ENCODE measurements around the gene CD82.
"Not testable (repeated sequence)": the region's sequence is repeated elsewhere in the genome, so short reads cannot be mapped to it uniquely, and the experiment has no call there.

Gene CD82

GRCh38 chr11:44546984-44547383, 18.5 kb upstream of the CD82 start:
- peaks cover 11% of the 10 kb centered on the region for H3K27me3 Mint-ChIP-seq (ENCODE audit: low read depth)
- not testable (repeated sequence) for H3K36me3 Mint-ChIP-seq (ENCODE audit: low read depth); H3K27ac Mint-ChIP-seq; H3K4me1 Mint-ChIP-seq (ENCODE audit: low read depth); H3K9me3 Mint-ChIP-seq; H3K4me3 Mint-ChIP-seq

- not testable (repeated sequence) for H3K36me3 Mint-ChIP-seq (ENCODE audit: low read depth)
These were observed 17.9 kb upstream of the CD82 start for GRCh38 chr11:44547534-44547933.

DNA sequence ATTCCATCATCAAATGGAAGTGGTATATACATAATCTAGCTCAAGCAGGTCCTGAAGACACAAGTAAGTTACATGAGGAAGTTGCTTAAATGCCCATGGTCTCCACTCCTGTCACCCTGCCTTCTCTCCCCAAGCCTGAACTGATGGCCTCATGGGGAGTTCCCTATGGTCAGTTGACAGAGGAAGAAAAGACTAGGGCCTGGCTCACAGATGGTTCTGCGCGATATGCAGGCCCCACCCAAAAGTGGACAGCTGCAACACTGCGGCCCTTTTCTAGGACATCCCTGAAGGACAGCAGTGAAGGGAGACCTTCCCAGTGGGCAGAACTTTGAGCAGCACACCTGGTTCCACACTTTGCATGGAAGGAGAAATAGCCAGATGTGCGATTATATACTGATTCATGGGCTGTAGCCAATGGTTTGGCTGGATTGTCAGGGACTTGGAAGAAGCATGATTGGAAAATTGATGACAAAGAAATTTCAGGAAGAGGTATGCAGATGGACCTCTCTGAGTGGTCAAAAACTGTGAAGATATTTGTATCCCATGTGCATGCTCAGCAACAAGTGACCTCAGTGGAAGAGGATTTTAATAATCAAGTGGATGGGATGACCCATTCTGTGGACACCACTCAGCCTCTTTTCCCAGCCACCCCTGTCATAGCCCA, 17.3 kb upstream of the CD82 start:
- Mint-ChIP-seq H3K27me3 (ENCODE audit: low read depth) (peaks cover 12% of the 10 kb centered on the region), H3K27ac (no peak overlapping the region), H3K4me3 (no peak overlapping the region), H3K36me3 (ENCODE audit: low read depth) (no peaks in the 10 kb centered on the region), H3K4me1 (ENCODE audit: low read depth) (no peaks in the 10 kb centered on the region), H3K9me3 (no peaks in the 10 kb centered on the region)

More at GRCh38 chr11:44547534-44547933, 17.9 kb upstream of the CD82 start:
- not testable (repeated sequence) for H3K9me3 Mint-ChIP-seq; H3K4me3 Mint-ChIP-seq; H3K4me1 Mint-ChIP-seq (ENCODE audit: low read depth); H3K27ac Mint-ChIP-seq
- peaks cover 12% of the 10 kb centered on the region for H3K27me3 Mint-ChIP-seq (ENCODE audit: low read depth)

DNA sequence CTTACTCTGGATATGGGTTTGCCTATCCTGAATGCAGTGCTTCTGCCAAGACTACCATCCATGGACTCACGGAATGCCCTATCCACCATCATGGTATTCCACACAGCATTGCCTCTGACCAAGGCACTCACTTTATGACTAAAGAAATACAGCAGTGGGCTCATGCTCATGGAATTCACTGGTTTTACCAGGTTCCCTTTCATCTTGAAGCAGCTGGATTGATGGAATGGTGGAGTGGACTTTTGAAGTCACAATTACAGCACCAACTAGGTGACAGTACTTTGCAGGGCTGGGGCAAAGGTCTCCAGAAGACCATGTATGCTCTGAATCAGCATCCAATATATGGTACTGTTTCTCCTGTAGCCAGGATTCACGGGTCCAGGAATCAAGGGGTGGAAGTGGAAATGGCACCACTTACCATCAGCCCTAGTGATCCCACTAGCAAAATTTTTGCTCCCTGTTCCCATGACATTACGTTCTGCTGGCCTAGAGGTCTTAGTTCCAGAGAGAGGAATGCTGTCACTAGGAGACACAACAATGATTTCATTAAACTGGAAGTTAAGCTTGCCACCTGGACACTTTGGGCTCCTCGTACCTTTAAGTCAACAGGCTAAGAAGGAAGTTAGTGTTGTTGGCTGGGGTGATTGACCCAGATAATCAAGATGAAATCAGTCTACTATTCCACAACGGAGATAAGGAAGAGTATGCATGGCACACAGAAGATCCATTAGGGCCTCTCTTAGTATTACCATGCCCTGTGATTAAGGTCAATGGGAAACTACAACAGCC, 16.3 kb upstream of the CD82 start:
- not testable (repeated sequence) for H3K27ac Mint-ChIP-seq; H3K4me1 Mint-ChIP-seq (ENCODE audit: low read depth); H3K36me3 Mint-ChIP-seq (ENCODE audit: low read depth); H3K9me3 Mint-ChIP-seq; H3K4me3 Mint-ChIP-seq
- peaks cover 12% of the 10 kb centered on the region for H3K27me3 Mint-ChIP-seq (ENCODE audit: low read depth)

DNA sequence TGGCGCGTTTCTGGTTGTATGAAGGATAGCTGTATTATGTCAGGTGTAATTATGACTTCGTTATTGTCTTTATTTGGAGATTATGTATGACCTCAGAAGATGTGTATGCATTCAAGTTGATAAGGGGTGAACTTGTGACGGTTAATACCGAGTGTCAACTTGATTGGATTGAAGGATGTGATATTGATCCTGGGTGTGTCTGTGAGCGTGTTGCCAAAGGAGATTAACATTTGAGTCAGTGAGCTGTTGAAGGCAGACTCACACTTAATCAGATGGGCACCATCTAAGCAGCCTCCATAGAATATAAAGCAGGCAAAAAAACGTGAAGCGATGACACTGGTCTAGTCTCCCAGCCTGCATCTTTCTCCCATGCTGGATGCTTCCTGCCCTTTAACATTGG, 15.3 kb upstream of the CD82 start:
- Mint-ChIP-seq H3K36me3 (ENCODE audit: low read depth) (no peaks in the 10 kb centered on the region), H3K27ac (no peak overlapping the region), H3K4me3 (no peak overlapping the region), H3K4me1 (ENCODE audit: low read depth) (no peaks in the 10 kb centered on the region), H3K9me3 (no peaks in the 10 kb centered on the region), H3K27me3 (ENCODE audit: low read depth) (peaks cover 12% of the 10 kb centered on the region)

- Mint-ChIP-seq H3K4me3 (no peak overlapping the region), H3K9me3 (no peaks in the 10 kb centered on the region), H3K27me3 (ENCODE audit: low read depth) (peaks cover 5% of the 10 kb centered on the region), H3K4me1 (ENCODE audit: low read depth) (no peaks in the 10 kb centered on the region), H3K36me3 (ENCODE audit: low read depth) (no peaks in the 10 kb centered on the region), H3K27ac (no peak overlapping the region)
These were observed 13.9 kb upstream of the CD82 start for GRCh38 chr11:44551456-44552139.

DNA sequence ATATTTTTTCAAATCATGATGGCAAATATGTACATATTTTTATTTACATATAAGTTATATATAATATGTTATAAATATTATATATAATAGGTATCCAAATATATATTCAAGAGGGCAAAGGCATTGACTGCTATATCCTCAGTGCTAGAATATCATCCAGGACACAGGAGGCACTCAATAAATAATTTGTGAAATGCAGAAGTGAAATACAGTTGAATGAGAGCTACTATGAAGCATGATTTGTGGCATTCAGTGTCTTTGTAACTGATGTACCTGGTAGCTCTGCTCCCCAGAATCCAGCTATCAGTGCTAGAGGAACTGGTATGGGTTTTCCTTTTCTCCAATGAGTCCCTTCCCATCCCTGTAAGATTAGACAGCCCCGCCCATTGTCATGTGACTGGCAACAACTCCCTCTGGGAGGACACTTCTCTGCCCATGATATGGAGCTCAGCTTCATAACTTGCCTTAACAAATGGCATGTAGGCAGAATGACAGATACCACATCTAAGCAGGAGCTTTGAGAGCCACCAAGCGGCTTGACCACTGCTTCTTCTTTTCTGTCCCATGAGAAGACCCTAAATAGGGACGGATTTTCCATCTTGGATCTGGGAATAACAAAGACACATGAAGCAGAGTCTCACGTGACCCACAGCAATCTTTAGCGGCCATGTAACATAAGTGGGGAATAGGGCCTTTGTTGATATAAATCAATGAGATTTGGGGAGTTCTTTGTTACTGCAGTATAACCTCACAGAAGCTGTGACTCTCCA, 10.2 kb upstream of the CD82 start:
- Mint-ChIP-seq H3K27me3 (ENCODE audit: low read depth) (peaks cover 5% of the 10 kb centered on the region), H3K4me3 (no peak overlapping the region), H3K9me3 (no peaks in the 10 kb centered on the region), H3K27ac (no peak overlapping the region), H3K36me3 (ENCODE audit: low read depth) (no peaks in the 10 kb centered on the region), H3K4me1 (ENCODE audit: low read depth) (peaks cover 17% of the 10 kb centered on the region)

DNA sequence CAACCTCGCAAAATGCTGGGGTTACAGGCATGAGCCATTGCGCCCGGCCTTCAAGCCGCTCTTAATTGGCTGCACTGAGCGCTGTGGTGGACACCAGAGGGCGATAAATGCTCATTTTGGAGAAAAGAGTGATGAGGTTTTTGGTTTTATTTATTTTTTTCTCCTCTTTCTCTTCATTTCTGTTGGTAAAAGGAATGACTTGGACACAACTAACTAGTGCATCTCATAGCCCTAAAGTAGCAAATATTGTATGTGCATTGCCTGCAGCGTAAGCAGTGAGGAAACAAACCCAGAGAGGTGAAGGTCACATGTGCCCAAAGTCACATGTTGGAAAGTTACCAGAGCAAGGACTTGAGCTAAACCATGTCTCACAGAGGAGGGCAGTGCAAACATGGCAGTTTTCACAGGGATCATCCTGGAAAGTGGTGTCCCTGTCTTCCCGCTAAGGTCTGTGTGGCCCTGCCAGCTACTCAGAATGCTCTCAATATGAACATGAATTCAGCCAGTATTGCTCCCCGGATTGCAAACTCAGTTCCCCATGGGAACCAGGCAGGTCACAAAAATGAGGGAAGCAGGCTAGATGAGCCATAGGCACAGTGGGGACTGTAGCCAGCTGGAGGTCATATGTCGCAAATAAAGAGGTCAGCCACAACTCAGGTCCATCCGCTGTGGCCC, 8.6 kb upstream of the CD82 start:
- H3K27ac Mint-ChIP-seq = peak overlapping the region; percentile 66
- peaks cover 23% of the 10 kb centered on the region for H3K4me1 Mint-ChIP-seq (ENCODE audit: low read depth)
- H3K27me3 Mint-ChIP-seq (ENCODE audit: low read depth) = peaks cover 1% of the 10 kb centered on the region
- no peaks in the 10 kb centered on the region for H3K36me3 Mint-ChIP-seq (ENCODE audit: low read depth)
- H3K4me3 Mint-ChIP-seq = no peak overlapping the region
- no peaks in the 10 kb centered on the region for H3K9me3 Mint-ChIP-seq

DNA sequence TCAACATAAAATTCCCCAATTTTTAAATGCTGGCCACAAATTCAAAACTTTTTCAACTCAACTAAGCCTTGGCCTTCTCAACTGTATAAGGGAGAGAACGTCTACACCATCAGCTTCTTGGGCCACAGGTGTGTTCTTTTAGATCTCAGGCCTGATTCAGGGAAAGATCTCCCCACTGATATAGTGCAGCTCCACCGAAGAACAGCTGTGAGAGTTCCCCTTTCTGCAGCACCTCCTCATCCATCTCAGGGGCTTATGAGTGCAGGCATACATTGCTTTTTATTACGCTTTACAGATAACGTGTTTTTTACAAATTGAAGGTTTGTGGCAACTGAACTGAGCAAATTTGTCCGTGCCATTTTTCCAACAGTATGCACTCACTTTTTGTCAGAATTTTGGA, 8.0 kb upstream of the CD82 start:
- Mint-ChIP-seq H3K36me3 (ENCODE audit: low read depth) (no peaks in the 10 kb centered on the region), H3K4me1 (ENCODE audit: low read depth) (peaks cover 23% of the 10 kb centered on the region), H3K27ac (no peak overlapping the region), H3K4me3 (no peak overlapping the region), H3K27me3 (ENCODE audit: low read depth) (no peaks in the 10 kb centered on the region), H3K9me3 (no peaks in the 10 kb centered on the region)

GRCh38 chr11:44559207-44559939, 6.1 kb upstream of the CD82 start:
- H3K4me3 Mint-ChIP-seq = no peak overlapping the region
- no peaks in the 10 kb centered on the region for H3K36me3 Mint-ChIP-seq (ENCODE audit: low read depth)
- H3K4me1 Mint-ChIP-seq (ENCODE audit: low read depth) = peaks cover 29% of the 10 kb centered on the region
- no peaks in the 10 kb centered on the region for H3K27me3 Mint-ChIP-seq (ENCODE audit: low read depth)
- H3K9me3 Mint-ChIP-seq = no peaks in the 10 kb centered on the region
- H3K27ac Mint-ChIP-seq = peak overlapping the region; percentile 57

GRCh38 chr11:44559940-44560300, 5.5 kb upstream of the CD82 start:
- not testable (repeated sequence) for H3K4me3 Mint-ChIP-seq; H3K36me3 Mint-ChIP-seq (ENCODE audit: low read depth); H3K9me3 Mint-ChIP-seq; H3K27me3 Mint-ChIP-seq (ENCODE audit: low read depth)
- Mint-ChIP-seq H3K27ac (peak overlapping the region; percentile 57), H3K4me1 (ENCODE audit: low read depth) (peaks cover 29% of the 10 kb centered on the region)

- Mint-ChIP-seq H3K4me3 (no peak overlapping the region), H3K9me3 (no peaks in the 10 kb centered on the region), H3K27ac (peak overlapping the region; percentile 2), H3K36me3 (ENCODE audit: low read depth) (no peaks in the 10 kb centered on the region), H3K27me3 (ENCODE audit: low read depth) (no peaks in the 10 kb centered on the region), H3K4me1 (ENCODE audit: low read depth) (peaks cover 29% of the 10 kb centered on the region)
These were observed 4.1 kb upstream of the CD82 start for GRCh38 chr11:44561275-44561805.

GRCh38 chr11:44561964-44562734, 3.3 kb upstream of the CD82 start:
- peaks cover 6% of the 10 kb centered on the region for H3K36me3 Mint-ChIP-seq (ENCODE audit: low read depth)
- H3K4me1 Mint-ChIP-seq (ENCODE audit: low read depth) = peaks cover 30% of the 10 kb centered on the region
- H3K9me3 Mint-ChIP-seq = no peaks in the 10 kb centered on the region
- no peaks in the 10 kb centered on the region for H3K27me3 Mint-ChIP-seq (ENCODE audit: low read depth)
- H3K27ac Mint-ChIP-seq = no peak overlapping the region
- no peak overlapping the region for H3K4me3 Mint-ChIP-seq
